Tongue (tissue), 2 donors: ENCODE results near the gene UNC13B. TPM values are rescaled to one million over a fixed set of nuclear protein-coding genes. Genes with fewer than 3 reads are reported as not detected.

Experiments
- DNase-seq: peaks from one replicate; pipeline ENCODE4 v3.0.0-alpha.2; 2015
- total RNA-seq: library from RNA; depleted of rRNA; stranded (reverse); fragments of >200 nt; gene quantifications from one replicate; pipeline ENCODE4 v1.2.3, GENCODE V29; 2014

Gene UNC13B
- total RNA-seq, 1 donor from 2014 or later, result 33.0 TPM

- no peak for DNase-seq
Observed at GRCh38 chr9:35431467-35431866, 269.7 kb downstream of the UNC13B start.

GRCh38 chr9:35432076-35432475 lies 270.3 kb downstream of the UNC13B start:
- no peak for DNase-seq

GRCh38 chr9:35436933-35437332 lies 275.1 kb downstream of the UNC13B start:
- no peak for DNase-seq

GRCh38 chr9:35446012-35446411 lies 284.2 kb downstream of the UNC13B start:
- DNase-seq, result no peak

- no peak for DNase-seq
Observed at GRCh38 chr9:35448496-35448895, 286.7 kb downstream of the UNC13B start.

GRCh38 chr9:35452481-35452880 lies 290.7 kb downstream of the UNC13B start:
- DNase-seq, result no peak

GRCh38 chr9:35453786-35454185 lies 292.0 kb downstream of the UNC13B start:
- no peak for DNase-seq

Other genes with a start within 250 kb of the UNC13B start
- 0.31 TPM for gene PHF24, start 203.7 kb upstream of the UNC13B start, total RNA-seq
- 72.4 TPM for gene DNAJB5, start 172.3 kb upstream of the UNC13B start, total RNA-seq
- gene VCP, start 89.4 kb upstream of the UNC13B start, total RNA-seq, result 201 TPM
- gene FANCG, start 82.1 kb upstream of the UNC13B start, total RNA-seq, result 18.3 TPM
- gene PIGO, start 65.4 kb upstream of the UNC13B start, total RNA-seq, result 13.4 TPM
- gene STOML2, start 58.9 kb upstream of the UNC13B start, total RNA-seq, result 88.3 TPM
- 14.6 TPM for gene ATOSB, start 46.1 kb upstream of the UNC13B start, total RNA-seq